HepG2 (cell line): Measurements from ENCODE around the gene MEPCE. TPM values are rescaled to one million over a fixed set of nuclear protein-coding genes. Genes with fewer than 3 reads are reported as not detected.

Source experiments
- ATAC-seq: fragments of 200-7000 bp; cut with Tn5 transposase; 3 replicates; pipeline ENCODE4 v1.9.1; 2020; ENCODE audit warnings: mild to moderate bottlenecking, moderate library complexity
- BruUV-seq: library from RNA; stranded (reverse); fragments of 400-500 nt; replicated peaks from 2 replicates; lab custom pipeline; 2021; lab: Mats Ljungman, UMichigan
- CTCF ChIA-PET: fragments of 300-600 bp; formaldehyde crosslinking; extraction: SDS; loops from one replicate; lab custom pipeline; 2021; ENCODE audit warnings: low total read pairs, inconsistent platforms, low intra/inter-chr PET ratio; lab: Yijun Ruan, JAX
- POLR2A ChIA-PET: fragments of 350-600 bp; sonication (Branson Sonifier 250); formaldehyde crosslinking; loops from one replicate; lab custom pipeline; 2020; ENCODE audit warnings: antibody characterized with exemption, inconsistent platforms; lab: Yijun Ruan, JAX
- DNase-seq: peaks from one replicate; pipeline ENCODE4 v3.0.0-alpha.2; 2015; ENCODE audit warnings: low spot score
- FAIRE-seq: peaks from 3 replicates; lab custom pipeline; 2011; peaks lifted over from hg19 to GRCh38; lab: Jason Lieb, UNC
- H2AFZ ChIP-seq: one replicate; pipeline ENCODE4 v1.6.1; 2011; ENCODE audit warnings: low read length, inconsistent platforms
- H3K27ac ChIP-seq: fragments of 300-600 bp; 3 replicates; pipeline ENCODE4 v1.8.0; 2011; ENCODE audit warnings: mixed run types, mild to moderate bottlenecking, mixed read lengths, low read length, inconsistent platforms; ENCODE audit not compliant: insufficient read depth; ENCODE audit errors: extremely low read length
- H3K27me3 ChIP-seq, 2 experiments: fragments of 200-600 bp in 1 of 2; 2 replicates in 1 of 2; 3 replicates in 1 of 2; pipeline versions ENCODE4 v1.6.0 to v1.8.0; 2011; ENCODE audit warnings: low read length in 2 of 2, mild to moderate bottlenecking in 2 of 2, moderate library complexity in 2 of 2, inconsistent platforms in 1 of 2; ENCODE audit not compliant: insufficient read depth in 2 of 2, control insufficient read depth in 1 of 2
- H3K36me3 ChIP-seq, 2 experiments: fragments of 200-600 bp in 1 of 2; replicated peaks in 1 of 2; 2 replicates in 1 of 2; 3 replicates in 1 of 2; pipeline versions ENCODE4 v1.5.1 to v1.8.0; 2011; ENCODE audit warnings: low read length in 2 of 2, inconsistent platforms in 1 of 2; ENCODE audit not compliant: insufficient read depth in 2 of 2, control insufficient read depth in 1 of 2
- H3K4me1 ChIP-seq: 2 replicates; pipeline ENCODE4 v1.5.1; 2012; ENCODE audit warnings: low read length, inconsistent platforms; ENCODE audit not compliant: insufficient read depth
- H3K4me2 ChIP-seq: 2 replicates; pipeline ENCODE4 v1.6.0; 2011; ENCODE audit warnings: low read depth, low read length, inconsistent platforms
- H3K4me3 ChIP-seq, 3 experiments: fragments of 200-600 bp in 1 of 3; sonication (generic), shearing (Covaris generic) in 1 of 3; replicated peaks in 1 of 3; 2 replicates each; pipeline ENCODE4 v1.5.1; 2011 to 2016; ENCODE audit warnings: low read length in 3 of 3, inconsistent platforms in 2 of 3, low read depth in 2 of 3, mild to moderate bottlenecking in 2 of 3, control low read depth in 1 of 3, mixed read lengths in 1 of 3; ENCODE audit not compliant: insufficient read depth in 1 of 3
- H3K79me2 ChIP-seq: one replicate; pipeline ENCODE4 v1.6.1; 2011; ENCODE audit warnings: low read length, inconsistent platforms; ENCODE audit not compliant: insufficient read depth
- H3K9ac ChIP-seq: 2 replicates; pipeline ENCODE4 v1.6.0; 2011; ENCODE audit warnings: mild to moderate bottlenecking, low read depth, low read length, inconsistent platforms; ENCODE audit not compliant: insufficient read depth
- H3K9me3 ChIP-seq: 2 replicates; pipeline ENCODE4 v1.5.1; 2012; ENCODE audit warnings: mild to moderate bottlenecking, low read length
- H4K20me1 ChIP-seq: 2 replicates; pipeline ENCODE4 v1.6.0; 2011; ENCODE audit warnings: inconsistent platforms, mild to moderate bottlenecking, low read length, moderate library complexity; ENCODE audit not compliant: insufficient read depth
- HIC2 ChIP-seq: sonication (generic); formaldehyde crosslinking; IDR thresholded peaks from 2 replicates; pipeline ENCODE4 v1.9.0; 2022; ENCODE audit warnings: low read depth, missing genetic modification reagents
- SOX13 ChIP-seq, 3 experiments: fragments of 450-650 bp in 1 of 3; sonication (generic) in 1 of 3; formaldehyde crosslinking in 1 of 3; IDR thresholded peaks in 2 of 3; conservative IDR thresholded peaks in 1 of 3; 2 replicates each; pipeline versions ENCODE4 v1.5.0 to v1.6.1; 2016 to 2020; ENCODE audit warnings: antibody characterized with exemption in 1 of 3, mild to moderate bottlenecking in 1 of 3, missing compliant biosample characterization in 1 of 3, missing genetic modification reagents in 1 of 3, moderate library complexity in 1 of 3
- ZNF660 ChIP-seq: sonication (generic); formaldehyde crosslinking; IDR thresholded peaks from 2 replicates; pipeline ENCODE4 v1.5.1; 2020; ENCODE audit warnings: mild to moderate bottlenecking, low read depth, missing genetic modification reagents, borderline replicate concordance
- ZNF816 ChIP-seq: sonication (generic); formaldehyde crosslinking; IDR thresholded peaks from 2 replicates; pipeline ENCODE4 v1.8.0; 2022; ENCODE audit warnings: missing genetic modification reagents, mild to moderate bottlenecking, borderline replicate concordance
- WGBS: methylation state at CpG from one replicate; pipeline ENCODE4 v1.1.6; 2017; ENCODE audit warnings: low lambda C conversion rate; 5-methylcytosine and 5-hydroxymethylcytosine counted together
- in situ Hi-C: cut with HindIII; loops from 2 replicates; pipeline ENCODE4 v1.10.0; 2017; ENCODE audit warnings: low pct_unique_long_range_greater_than_20kb; ENCODE audit not compliant: extremely low pct_ligation_motif_present
- intact Hi-C: fragments of 100-400 bp; cut with micrococcal nuclease; formaldehyde crosslinking; loops from one replicate; pipeline ENCODE4 v1.10.0; 2022; ENCODE audit not compliant: unreplicated experiment
- polyA plus RNA-seq, 8 experiments: library from polyadenylated mRNA; depleted of rRNA in 3 of 8; stranded (reverse) in 7 of 8; unstranded in 1 of 8; fragments of >200 nt; fragmentation: Illumina TruSeq in 4 of 8; extraction: Trizol in 4 of 8; gene quantifications; 2 replicates each; pipeline versions ENCODE4 v1.2.1 to v1.2.3, GENCODE V29; 2011 to 2016; ENCODE audit warnings: low read depth in 4 of 8, missing spikeins in 1 of 8, mixed read lengths in 1 of 8; ENCODE audit not compliant: insufficient read depth in 1 of 8
- total RNA-seq, 5 experiments: library from RNA; depleted of rRNA; stranded (reverse); fragments of >200 nt; fragmentation: Illumina TruSeq; extraction: Trizol; gene quantifications; 2 replicates each; pipeline ENCODE4 v1.2.3, GENCODE V29; 2016; ENCODE audit warnings: low read depth in 1 of 5

Gene MEPCE
- total and polyA plus RNA-seq, 2 of the 13 experiments (the other 11 are each of a cell fraction or from before 2014, with no cell fraction given): 12.3 to 26.0 TPM

GRCh38 chr7:100467638-100468373 lies 38.2 kb downstream of the MEPCE start:
- Histone ChIP-seq H3K36me3 (peaks cover 0 to under 1% of the 10 kb centered on the region in 2 experiments; a peak in 1 of 5 replicates), H4K20me1 (no peaks in the 10 kb centered on the region), H3K4me2 (no peak overlapping the region), H3K9ac (no peak overlapping the region), H3K4me1 (peaks cover 27% of the 10 kb centered on the region), H3K79me2 (no peaks in the 10 kb centered on the region), H3K27ac (no peak overlapping the region), H3K4me3 (no peak overlapping the region), H2AFZ (no peak overlapping the region), H3K9me3 (no peaks in the 10 kb centered on the region), H3K27me3 (peaks cover 0 to 2% of the 10 kb centered on the region in 2 experiments; a peak in 1 of 5 replicates)
- CTCF ChIA-PET: interaction anchor here (0.7 to 2.7 kb wide), 2 partner anchors 15 kb away, joined by 5 to 32 read pairs; partner anchors contain the start of gene NYAP1
- intact Hi-C loops (loop anchor here (5.0 kb wide), 1 partner anchor 94 kb away; no protein-coding TSS in a partner anchor), in situ Hi-C loops (loop anchor here (10.0 kb wide), 1 partner anchor 227 kb away; the partner anchor contains the start of gene GIGYF1)
- ATAC-seq (no peak), FAIRE-seq (no peak), DNase-seq (no peak)
- TF ChIP-seq ZNF660 (CRISPR knock-in tag) (no peak), HIC2 (CRISPR knock-in tag) (no peak), ZNF816 (CRISPR knock-in tag) (no peak), SOX13 (IDR thresholded peaks at IDR 0.05) (no peak), SOX13 (CRISPR knock-in tag; conservative IDR thresholded peaks at IDR 0.05 in 1 of 2, IDR thresholded peaks at IDR 0.05 in 1 of 2) (no peak)
- POLR2A ChIA-PET: no interaction called here
- no TSS peak for BruUV-seq
- 84% methylated on average over 17 of the region's 22 CpGs for WGBS
